SK-N-MC (cell line): ENCODE measurements around the gene AP5S1.

ENCODE experiments used
- EZH2 ChIP-seq: fragments of 200-600 bp; sonication (generic); IDR thresholded peaks from one replicate; pipeline ENCODE4 v1.6.1; 2017; ENCODE audit warnings: antibody characterized with exemption
- POLR2AphosphoS5 ChIP-seq: IDR thresholded peaks from 2 replicates; pipeline ENCODE4 v1.6.1; 2012; ENCODE audit warnings: mild to moderate bottlenecking, low read depth, low read length, borderline replicate concordance

- TF ChIP-seq POLR2AphosphoS5 (no peak), EZH2 (no peak)
These were observed 46.1 kb downstream of the AP5S1 start for GRCh38 chr20:3866464-3866863.
